Fibroblast of the conjunctiva (primary cell): ENCODE data around the gene CNTNAP2.

ENCODE experiments used
- DNase-seq: peaks from one replicate; pipeline ENCODE4 v3.0.0-alpha.2; 2010; ENCODE audit warnings: low read depth

Gene CNTNAP2

GRCh38 chr7:146690987-146691386 is 574.4 kb downstream of the CNTNAP2 start:
- DNase-seq, result no peak

GRCh38 chr7:146698995-146699610 is 582.5 kb downstream of the CNTNAP2 start:
- no peak for DNase-seq

GRCh38 chr7:146700015-146700560 is 583.5 kb downstream of the CNTNAP2 start:
- no peak for DNase-seq

- DNase-seq, result no peak
Observed at GRCh38 chr7:146701166-146701565, 584.6 kb downstream of the CNTNAP2 start.

GRCh38 chr7:146702898-146703297 is 586.3 kb downstream of the CNTNAP2 start:
- DNase-seq, result no peak

GRCh38 chr7:146709451-146710027 is 592.9 kb downstream of the CNTNAP2 start:
- no peak for DNase-seq

- no peak for DNase-seq
Observed at GRCh38 chr7:146713205-146713604, 596.6 kb downstream of the CNTNAP2 start.

GRCh38 chr7:146713934-146714333 is 597.3 kb downstream of the CNTNAP2 start:
- DNase-seq, result no peak

GRCh38 chr7:146720195-146720594 is 603.6 kb downstream of the CNTNAP2 start:
- no peak for DNase-seq

- no peak for DNase-seq
Observed at GRCh38 chr7:146722986-146723385, 606.4 kb downstream of the CNTNAP2 start.

GRCh38 chr7:146725520-146725919 is 608.9 kb downstream of the CNTNAP2 start:
- no peak for DNase-seq

- DNase-seq, result no peak
Observed at GRCh38 chr7:146728141-146728540, 611.5 kb downstream of the CNTNAP2 start.

- no peak for DNase-seq
Observed at GRCh38 chr7:146728611-146729010, 612.0 kb downstream of the CNTNAP2 start.

GRCh38 chr7:146731185-146731584 is 614.6 kb downstream of the CNTNAP2 start:
- DNase-seq, result no peak

GRCh38 chr7:146735992-146736391 is 619.4 kb downstream of the CNTNAP2 start:
- no peak for DNase-seq

GRCh38 chr7:146736446-146737190 is 620.0 kb downstream of the CNTNAP2 start:
- DNase-seq, result no peak

- no peak for DNase-seq
Observed at GRCh38 chr7:146740039-146740438, 623.4 kb downstream of the CNTNAP2 start.

- no peak for DNase-seq
Observed at GRCh38 chr7:146741911-146742310, 625.3 kb downstream of the CNTNAP2 start.

- no peak for DNase-seq
Observed at GRCh38 chr7:146754385-146754784, 637.8 kb downstream of the CNTNAP2 start.

GRCh38 chr7:146755585-146755984 is 639.0 kb downstream of the CNTNAP2 start:
- DNase-seq, result no peak

GRCh38 chr7:146764458-146764857 is 647.9 kb downstream of the CNTNAP2 start:
- DNase-seq, result no peak

- no peak for DNase-seq
Observed at GRCh38 chr7:146768957-146769356, 652.4 kb downstream of the CNTNAP2 start.

GRCh38 chr7:146772601-146773000 is 656.0 kb downstream of the CNTNAP2 start:
- DNase-seq, result no peak
